Measurements from ENCODE around the gene EPYC.

The EPYC gene

DNA sequence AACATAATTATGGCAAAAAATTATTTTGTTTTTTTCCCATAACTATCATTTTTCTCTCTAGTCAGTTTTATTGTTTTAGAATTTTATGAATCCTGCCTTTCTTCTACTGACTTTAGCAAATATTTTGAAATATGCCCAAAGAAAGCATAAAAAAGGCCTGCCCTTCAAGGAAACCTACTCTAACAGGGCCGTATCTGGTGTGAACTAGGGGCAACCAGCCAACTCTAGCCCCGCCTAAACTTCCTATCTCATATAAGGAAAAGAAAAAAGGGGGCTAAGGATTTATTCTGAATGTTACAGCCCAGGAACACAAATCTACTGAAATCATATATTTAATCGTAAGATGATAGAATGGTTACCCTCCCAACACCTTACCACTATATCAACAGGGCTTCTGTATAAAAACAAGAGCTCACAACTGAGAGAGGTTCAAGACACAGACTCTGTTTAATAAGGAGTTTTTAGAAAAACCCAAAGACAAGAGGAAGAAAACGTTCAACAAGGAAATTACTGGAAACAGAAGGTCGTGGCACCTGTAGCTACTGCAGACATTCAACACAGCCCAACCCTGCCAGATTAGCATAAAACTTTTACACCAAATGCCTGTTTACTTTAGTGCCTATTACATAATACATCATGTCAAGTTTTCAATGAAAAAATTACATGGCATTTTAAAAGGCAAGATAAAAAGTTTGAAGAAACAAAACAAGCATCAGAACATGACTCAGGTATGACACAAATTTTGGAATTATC, 12.9 kb upstream of the EPYC start:
- no peaks in the 10 kb centered on the region for H3K4me1 ChIP-seq (ENCODE audit: control insufficient read depth, insufficient read depth, low read length)
- H3K36me3 ChIP-seq (ENCODE audit: control insufficient read depth, insufficient read depth, low read length): no peaks in the 10 kb centered on the region
- H3K9me3 ChIP-seq (ENCODE audit: control insufficient read depth, low read length): no peaks in the 10 kb centered on the region
- no peak overlapping the region for H3K4me3 ChIP-seq (ENCODE audit: low read length)
- no peak overlapping the region for H3K9ac ChIP-seq (ENCODE audit: low read length)
- no peaks in the 10 kb centered on the region for H3K27me3 ChIP-seq (ENCODE audit: control insufficient read depth, insufficient read depth, low read length)

DNA sequence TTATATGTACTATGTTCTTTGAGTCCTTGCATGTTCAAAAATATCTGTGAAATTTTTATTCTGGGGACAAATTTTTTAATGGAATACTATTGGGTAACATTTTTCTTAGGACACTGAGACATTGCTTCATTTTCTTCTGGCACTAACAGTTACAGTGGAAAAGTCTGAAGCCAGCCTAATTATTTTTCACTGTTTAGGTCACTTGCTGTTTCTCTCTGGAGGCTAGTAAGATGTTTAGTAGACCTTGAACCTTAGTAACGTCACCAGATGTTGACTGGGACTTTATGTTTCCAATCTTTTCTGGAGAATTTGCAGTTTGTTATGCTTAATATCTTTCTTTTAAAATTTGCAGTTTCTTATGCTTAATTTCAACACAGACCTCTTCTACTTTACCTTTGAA, 12.3 kb upstream of the EPYC start:
- no peaks in the 10 kb centered on the region for H3K27me3 ChIP-seq (ENCODE audit: control insufficient read depth, insufficient read depth, low read length)
- no peaks in the 10 kb centered on the region for H3K4me1 ChIP-seq (ENCODE audit: control insufficient read depth, insufficient read depth, low read length)
- no peak overlapping the region for H3K9ac ChIP-seq (ENCODE audit: low read length)
- no peak overlapping the region for H3K4me3 ChIP-seq (ENCODE audit: low read length)
- H3K36me3 ChIP-seq (ENCODE audit: control insufficient read depth, insufficient read depth, low read length): no peaks in the 10 kb centered on the region
- H3K9me3 ChIP-seq (ENCODE audit: control insufficient read depth, low read length): no peaks in the 10 kb centered on the region

GRCh38 chr12:91009319-91009950, 4.7 kb upstream of the EPYC start:
- no peak overlapping the region for H3K4me3 ChIP-seq (ENCODE audit: low read length)
- no peaks in the 10 kb centered on the region for H3K27me3 ChIP-seq (ENCODE audit: control insufficient read depth, insufficient read depth, low read length)
- no peaks in the 10 kb centered on the region for H3K4me1 ChIP-seq (ENCODE audit: control insufficient read depth, insufficient read depth, low read length)
- H3K9me3 ChIP-seq (ENCODE audit: control insufficient read depth, low read length): no peaks in the 10 kb centered on the region
- H3K36me3 ChIP-seq (ENCODE audit: control insufficient read depth, insufficient read depth, low read length): no peaks in the 10 kb centered on the region
- H3K9ac ChIP-seq (ENCODE audit: low read length): no peak overlapping the region

- Histone ChIP-seq H3K4me3 (ENCODE audit: low read length) (no peak overlapping the region), H3K36me3 (ENCODE audit: control insufficient read depth, insufficient read depth, low read length) (no peaks in the 10 kb centered on the region), H3K9ac (ENCODE audit: low read length) (no peak overlapping the region), H3K9me3 (ENCODE audit: control insufficient read depth, low read length) (no peaks in the 10 kb centered on the region), H3K4me1 (ENCODE audit: control insufficient read depth, insufficient read depth, low read length) (no peaks in the 10 kb centered on the region), H3K27me3 (ENCODE audit: control insufficient read depth, insufficient read depth, low read length) (no peaks in the 10 kb centered on the region)
Measured at GRCh38 chr12:91007531-91008290, 2.9 kb upstream of the EPYC start.

GRCh38 chr12:91003737-91004136, 1.0 kb downstream of the EPYC start:
- no peak overlapping the region for H3K4me3 ChIP-seq (ENCODE audit: low read length)
- H3K4me1 ChIP-seq (ENCODE audit: control insufficient read depth, insufficient read depth, low read length): no peaks in the 10 kb centered on the region

DNA sequence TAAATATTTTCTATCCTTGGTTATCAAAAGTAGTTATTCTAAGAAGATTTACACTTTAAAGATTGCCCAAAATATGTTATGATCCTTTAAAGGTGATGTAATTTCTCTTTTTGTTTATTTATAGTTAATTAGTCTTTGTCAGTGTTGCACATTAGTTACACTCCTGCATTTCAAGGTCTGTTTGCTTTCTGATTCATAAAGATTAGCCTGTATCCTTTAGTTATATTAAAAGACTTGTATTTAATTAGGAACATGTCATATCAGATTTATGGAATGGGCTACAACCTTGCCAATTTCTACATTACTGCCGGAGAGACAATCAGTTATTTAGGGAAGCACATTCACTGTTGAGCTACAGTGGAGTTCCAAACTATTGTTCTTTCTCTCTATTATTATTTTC, 3.5 kb downstream of the EPYC start:
- H3K36me3 ChIP-seq (ENCODE audit: control insufficient read depth, insufficient read depth, low read length): no peaks in the 10 kb centered on the region

More at GRCh38 chr12:91003737-91004136, 1.0 kb downstream of the EPYC start:
- Histone ChIP-seq H3K27me3 (ENCODE audit: control insufficient read depth, insufficient read depth, low read length) (no peaks in the 10 kb centered on the region), H3K9me3 (ENCODE audit: control insufficient read depth, low read length) (no peaks in the 10 kb centered on the region), H3K9ac (ENCODE audit: low read length) (no peak overlapping the region), H3K36me3 (ENCODE audit: control insufficient read depth, insufficient read depth, low read length) (no peaks in the 10 kb centered on the region)

DNA sequence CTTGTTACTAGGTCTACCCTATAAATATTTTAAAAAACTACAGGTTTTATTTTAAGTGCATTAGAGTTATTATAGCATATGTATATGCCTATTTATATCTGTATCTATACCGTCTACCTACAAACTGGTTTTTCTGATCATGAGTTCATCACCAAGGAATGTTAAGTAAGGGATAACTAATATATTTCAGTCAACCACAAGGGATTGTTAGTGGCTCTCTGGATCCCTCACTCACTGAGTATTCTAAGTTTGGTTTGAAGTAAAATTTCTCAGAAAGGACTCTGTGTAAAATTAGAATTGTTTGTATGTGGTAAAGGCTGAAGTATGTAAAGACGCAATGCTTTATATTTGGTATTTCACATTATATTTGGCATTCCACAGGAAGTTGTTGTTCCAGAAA, 4.8 kb downstream of the EPYC start:
- no peak overlapping the region for H3K4me3 ChIP-seq (ENCODE audit: low read length)
- H3K9ac ChIP-seq (ENCODE audit: low read length): no peak overlapping the region
- H3K27me3 ChIP-seq (ENCODE audit: control insufficient read depth, insufficient read depth, low read length): no peaks in the 10 kb centered on the region
- H3K4me1 ChIP-seq (ENCODE audit: control insufficient read depth, insufficient read depth, low read length): no peaks in the 10 kb centered on the region
- no peaks in the 10 kb centered on the region for H3K36me3 ChIP-seq (ENCODE audit: control insufficient read depth, insufficient read depth, low read length)
- no peaks in the 10 kb centered on the region for H3K9me3 ChIP-seq (ENCODE audit: control insufficient read depth, low read length)

More for the DNA sequence above, 3.5 kb downstream of the EPYC start:
- H3K4me1 ChIP-seq (ENCODE audit: control insufficient read depth, insufficient read depth, low read length): no peaks in the 10 kb centered on the region
- H3K4me3 ChIP-seq (ENCODE audit: low read length): no peak overlapping the region
- H3K9ac ChIP-seq (ENCODE audit: low read length): no peak overlapping the region
- H3K9me3 ChIP-seq (ENCODE audit: control insufficient read depth, low read length): no peaks in the 10 kb centered on the region
- no peaks in the 10 kb centered on the region for H3K27me3 ChIP-seq (ENCODE audit: control insufficient read depth, insufficient read depth, low read length)

GRCh38 chr12:90999527-90999926, 5.2 kb downstream of the EPYC start:
- no peaks in the 10 kb centered on the region for H3K27me3 ChIP-seq (ENCODE audit: control insufficient read depth, insufficient read depth, low read length)

GRCh38 chr12:90995010-90995409, 9.8 kb downstream of the EPYC start:
- H3K4me3 ChIP-seq (ENCODE audit: low read length): no peak overlapping the region
- H3K9ac ChIP-seq (ENCODE audit: low read length): no peak overlapping the region
- H3K27me3 ChIP-seq (ENCODE audit: control insufficient read depth, insufficient read depth, low read length): no peaks in the 10 kb centered on the region
- H3K36me3 ChIP-seq (ENCODE audit: control insufficient read depth, insufficient read depth, low read length): no peaks in the 10 kb centered on the region
- no peaks in the 10 kb centered on the region for H3K9me3 ChIP-seq (ENCODE audit: control insufficient read depth, low read length)
- H3K4me1 ChIP-seq (ENCODE audit: control insufficient read depth, insufficient read depth, low read length): no peaks in the 10 kb centered on the region

More at GRCh38 chr12:90999527-90999926, 5.2 kb downstream of the EPYC start:
- Histone ChIP-seq H3K9me3 (ENCODE audit: control insufficient read depth, low read length) (no peaks in the 10 kb centered on the region), H3K4me3 (ENCODE audit: low read length) (no peak overlapping the region), H3K4me1 (ENCODE audit: control insufficient read depth, insufficient read depth, low read length) (no peaks in the 10 kb centered on the region), H3K36me3 (ENCODE audit: control insufficient read depth, insufficient read depth, low read length) (no peaks in the 10 kb centered on the region), H3K9ac (ENCODE audit: low read length) (no peak overlapping the region)

DNA sequence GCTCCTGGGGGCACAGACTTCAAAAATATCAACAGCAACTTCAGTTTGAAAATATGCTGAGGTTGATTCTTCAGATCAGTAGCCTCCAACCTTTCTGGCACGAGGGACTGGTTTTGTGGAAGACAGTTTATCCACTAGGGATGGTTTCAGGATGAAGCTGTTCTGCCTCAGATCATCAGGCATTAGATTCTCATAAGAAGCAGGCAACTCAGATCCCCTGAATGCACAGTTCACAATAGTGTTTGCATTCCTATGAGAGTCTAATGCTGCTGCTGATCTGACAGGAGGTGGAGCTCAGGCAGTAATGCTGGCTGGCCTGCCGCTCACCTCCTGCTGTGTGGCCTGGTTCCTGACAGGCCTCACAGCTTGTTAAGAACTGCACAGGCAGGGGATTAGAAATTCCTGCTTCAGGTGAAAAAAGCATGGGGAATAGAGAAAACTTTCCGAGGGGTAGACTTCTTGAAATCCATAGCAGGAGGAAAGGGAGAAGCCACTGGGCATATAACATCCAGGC, 12.8 kb downstream of the EPYC start:
- H3K9me3 ChIP-seq (ENCODE audit: control insufficient read depth, low read length): no peaks in the 10 kb centered on the region
- no peak overlapping the region for H3K9ac ChIP-seq (ENCODE audit: low read length)
- H3K4me3 ChIP-seq (ENCODE audit: low read length): no peak overlapping the region
- no peaks in the 10 kb centered on the region for H3K27me3 ChIP-seq (ENCODE audit: control insufficient read depth, insufficient read depth, low read length)
- H3K4me1 ChIP-seq (ENCODE audit: control insufficient read depth, insufficient read depth, low read length): no peaks in the 10 kb centered on the region
- no peaks in the 10 kb centered on the region for H3K36me3 ChIP-seq (ENCODE audit: control insufficient read depth, insufficient read depth, low read length)

GRCh38 chr12:90990611-90991010, 14.2 kb downstream of the EPYC start:
- Histone ChIP-seq H3K4me1 (ENCODE audit: control insufficient read depth, insufficient read depth, low read length) (no peaks in the 10 kb centered on the region), H3K9ac (ENCODE audit: low read length) (no peak overlapping the region), H3K4me3 (ENCODE audit: low read length) (no peak overlapping the region), H3K9me3 (ENCODE audit: control insufficient read depth, low read length) (no peaks in the 10 kb centered on the region), H3K27me3 (ENCODE audit: control insufficient read depth, insufficient read depth, low read length) (no peaks in the 10 kb centered on the region), H3K36me3 (ENCODE audit: control insufficient read depth, insufficient read depth, low read length) (no peaks in the 10 kb centered on the region)

DNA sequence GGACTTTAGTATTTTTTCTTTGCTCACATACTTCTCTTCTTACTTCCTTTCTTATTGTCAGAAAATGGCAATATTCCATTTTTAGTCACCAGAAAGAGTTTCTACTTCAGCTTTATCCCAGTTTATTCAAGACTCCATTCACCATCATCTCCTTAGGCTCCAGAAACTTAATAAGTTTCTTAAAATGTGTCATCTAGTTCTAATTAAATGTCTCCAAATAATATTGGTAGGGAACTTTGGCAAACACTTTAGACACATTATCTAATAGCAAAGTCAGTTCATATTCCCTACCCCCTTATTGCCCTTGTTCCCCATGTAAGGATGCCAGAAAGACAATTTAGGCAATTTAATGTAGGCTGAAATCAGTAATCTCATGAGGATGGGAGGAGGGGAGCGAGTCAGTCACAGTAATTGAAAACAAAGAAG, 15.1 kb downstream of the EPYC start:
- no peaks in the 10 kb centered on the region for H3K4me1 ChIP-seq (ENCODE audit: control insufficient read depth, insufficient read depth, low read length)

More for the DNA sequence above, 15.1 kb downstream of the EPYC start:
- no peaks in the 10 kb centered on the region for H3K9me3 ChIP-seq (ENCODE audit: control insufficient read depth, low read length)
- no peak overlapping the region for H3K9ac ChIP-seq (ENCODE audit: low read length)
- no peaks in the 10 kb centered on the region for H3K36me3 ChIP-seq (ENCODE audit: control insufficient read depth, insufficient read depth, low read length)
- no peak overlapping the region for H3K4me3 ChIP-seq (ENCODE audit: low read length)
- H3K27me3 ChIP-seq (ENCODE audit: control insufficient read depth, insufficient read depth, low read length): no peaks in the 10 kb centered on the region
